LNCaP clone FGC (cell line): Measurements from ENCODE around the gene LRRN2.
"Not testable (repeated sequence)": the region's sequence is repeated elsewhere in the genome, so short reads cannot be mapped to it uniquely, and the experiment has no call there.

Experiments used
- DNase-seq: peaks from one replicate; pipeline ENCODE4 v3.0.0-alpha.2; 2011; ENCODE audit warnings: low read depth
- H3K4me3 ChIP-seq: 2 replicates; pipeline ENCODE4 v1.5.1; 2011; ENCODE audit warnings: mild to moderate bottlenecking, low read depth, low read length, control low read depth
- CTCF ChIP-seq: IDR thresholded peaks from 2 replicates; pipeline ENCODE4 v1.5.1; 2012; ENCODE audit warnings: mild to moderate bottlenecking; ENCODE audit not compliant: control insufficient read depth, insufficient read depth; ENCODE audit errors: extremely low read depth

LRRN2 gene

GRCh38 chr1:204730826-204731459 is 45.4 kb upstream of the LRRN2 start:
- no peak overlapping the region for H3K4me3 ChIP-seq
- no peak for DNase-seq
- no peak for TF ChIP-seq CTCF

GRCh38 chr1:204729516-204729915 is 44.0 kb upstream of the LRRN2 start:
- H3K4me3 ChIP-seq, result no peak overlapping the region
- no peak for DNase-seq
- no peak for TF ChIP-seq CTCF

GRCh38 chr1:204728456-204728855 is 42.9 kb upstream of the LRRN2 start:
- DNase-seq, result no peak
- H3K4me3 ChIP-seq, result no peak overlapping the region
- TF ChIP-seq CTCF, result no peak

GRCh38 chr1:204728045-204728444 is 42.5 kb upstream of the LRRN2 start:
- TF ChIP-seq CTCF, result no peak
- no peak overlapping the region for H3K4me3 ChIP-seq
- no peak for DNase-seq

GRCh38 chr1:204727438-204727837 is 41.9 kb upstream of the LRRN2 start:
- not testable (repeated sequence) for DNase-seq, H3K4me3 ChIP-seq

GRCh38 chr1:204726478-204726877 is 40.9 kb upstream of the LRRN2 start:
- DNase-seq, result no peak
- TF ChIP-seq CTCF, result no peak
- no peak overlapping the region for H3K4me3 ChIP-seq

GRCh38 chr1:204725821-204726448 is 40.4 kb upstream of the LRRN2 start:
- TF ChIP-seq CTCF, result no peak
- no peak for DNase-seq
- H3K4me3 ChIP-seq, result no peak overlapping the region
